Large intestine (tissue), 3 donors: ENCODE data around the gene ARHGEF11. TPM values are rescaled to one million over a fixed set of nuclear protein-coding genes. Genes with fewer than 3 reads are reported as not detected.

ENCODE experiments used
- DNase-seq, 2 donors: peaks; one replicate each; pipeline versions ENCODE4 v3.0.0 to v3.0.0-alpha.2; 2013
- H3K27ac ChIP-seq: one replicate; pipeline ENCODE4 v1.5.1; 2013; ENCODE audit warnings: low read length
- H3K27me3 ChIP-seq: 2 replicates; pipeline ENCODE4 v1.6.1; 2013; ENCODE audit warnings: low read length; ENCODE audit not compliant: control insufficient read depth, insufficient read depth
- H3K36me3 ChIP-seq: 2 replicates; pipeline ENCODE4 v1.6.1; 2013; ENCODE audit warnings: low read length; ENCODE audit not compliant: control insufficient read depth, insufficient read depth
- H3K4me1 ChIP-seq: one replicate; pipeline ENCODE4 v1.6.1; 2013; ENCODE audit warnings: low read length; ENCODE audit not compliant: control insufficient read depth, insufficient read depth
- H3K4me3 ChIP-seq: one replicate; pipeline ENCODE4 v1.5.1; 2013; ENCODE audit warnings: low read length
- H3K9me3 ChIP-seq: one replicate; pipeline ENCODE4 v1.6.1; 2013; ENCODE audit warnings: mild to moderate bottlenecking, low read depth, low read length, moderate library complexity; ENCODE audit not compliant: control insufficient read depth
- WGBS: methylation state at CpG from one replicate; pipeline ENCODE4 v1.1.5; 2013; ENCODE audit warnings: low lambda C conversion rate; ENCODE audit not compliant: insufficient coverage; 5-methylcytosine and 5-hydroxymethylcytosine counted together
- polyA plus RNA-seq: library from polyadenylated mRNA; unstranded; fragments of 120-200 nt; gene quantifications from one replicate; pipeline ENCODE4 v1.2.1, GENCODE V29; 2013

The ARHGEF11 gene
- polyA plus RNA-seq, 1 donor, result 34.0 TPM

DNA sequence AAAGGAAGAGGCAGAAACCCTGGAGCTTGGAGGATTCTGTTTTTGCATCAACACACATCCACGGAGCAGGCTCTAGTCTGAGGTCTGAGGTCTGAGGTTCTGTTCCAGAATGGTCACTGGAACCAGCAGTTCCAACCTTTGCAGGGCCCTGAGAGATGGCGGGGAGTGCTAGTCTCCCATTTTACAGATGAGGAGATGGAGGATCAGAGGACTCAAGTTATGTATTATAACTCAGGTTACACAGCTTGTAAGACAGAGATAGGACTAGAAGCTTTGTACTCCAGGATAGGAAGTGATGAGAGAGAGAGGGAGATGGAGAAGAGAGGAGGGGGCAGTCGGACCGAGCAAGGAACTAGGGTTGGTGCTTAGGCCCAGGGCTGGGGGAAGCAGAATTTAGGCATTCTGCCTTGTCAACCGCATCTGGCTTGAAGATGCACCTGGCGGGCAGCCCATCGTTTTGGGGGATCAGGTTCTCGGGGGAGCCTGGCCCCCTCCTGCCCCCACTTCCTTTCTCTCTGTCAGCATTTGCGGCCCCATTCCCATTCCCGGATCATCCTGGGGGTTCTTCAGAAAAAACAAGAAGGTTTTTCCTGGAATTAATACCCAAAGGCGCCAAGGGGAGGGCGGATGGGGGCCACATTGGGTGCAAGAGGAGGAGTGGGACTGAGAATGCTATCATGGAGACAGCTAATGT lies 146.4 kb downstream of the ARHGEF11 start:
- no peak for DNase-seq
- 100% methylated on average over 1 of the region's 12 CpGs for WGBS
- Histone ChIP-seq H3K36me3 (no peaks in the 10 kb centered on the region), H3K27me3 (peaks cover 66% of the 10 kb centered on the region), H3K4me1 (peaks cover 14% of the 10 kb centered on the region), H3K27ac (no peak overlapping the region), H3K9me3 (no peaks in the 10 kb centered on the region), H3K4me3 (no peak overlapping the region)

DNA sequence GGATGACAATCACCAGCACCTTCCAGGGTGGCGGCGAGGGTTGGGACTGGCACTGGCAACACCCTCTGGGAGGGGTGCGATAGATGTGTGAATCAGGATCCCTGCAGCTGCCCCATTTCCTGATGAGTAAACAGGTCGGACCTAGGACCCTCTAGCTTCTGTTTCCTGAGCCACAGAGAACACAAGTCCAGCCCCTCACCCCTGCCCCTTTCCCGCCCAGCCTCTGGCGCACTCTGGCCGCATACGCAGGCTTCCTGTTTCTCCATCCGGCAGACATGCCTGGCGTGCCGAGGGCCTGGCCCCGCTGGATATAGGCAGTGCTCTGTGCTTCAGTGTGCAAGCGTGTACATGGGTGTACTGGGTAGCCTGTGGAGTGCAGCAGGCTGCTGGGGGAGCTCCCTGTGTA lies 147.4 kb downstream of the ARHGEF11 start:
- Histone ChIP-seq H3K36me3 (no peaks in the 10 kb centered on the region), H3K4me1 (peaks cover 15% of the 10 kb centered on the region), H3K27me3 (peaks cover 70% of the 10 kb centered on the region), H3K27ac (peak overlapping the region; percentile 39), H3K4me3 (no peak overlapping the region), H3K9me3 (peaks cover 1% of the 10 kb centered on the region)
- peak in 1 of 2 donors; percentile 43 for DNase-seq
- WGBS, result 100% methylated on average over 1 of the region's 13 CpGs

DNA sequence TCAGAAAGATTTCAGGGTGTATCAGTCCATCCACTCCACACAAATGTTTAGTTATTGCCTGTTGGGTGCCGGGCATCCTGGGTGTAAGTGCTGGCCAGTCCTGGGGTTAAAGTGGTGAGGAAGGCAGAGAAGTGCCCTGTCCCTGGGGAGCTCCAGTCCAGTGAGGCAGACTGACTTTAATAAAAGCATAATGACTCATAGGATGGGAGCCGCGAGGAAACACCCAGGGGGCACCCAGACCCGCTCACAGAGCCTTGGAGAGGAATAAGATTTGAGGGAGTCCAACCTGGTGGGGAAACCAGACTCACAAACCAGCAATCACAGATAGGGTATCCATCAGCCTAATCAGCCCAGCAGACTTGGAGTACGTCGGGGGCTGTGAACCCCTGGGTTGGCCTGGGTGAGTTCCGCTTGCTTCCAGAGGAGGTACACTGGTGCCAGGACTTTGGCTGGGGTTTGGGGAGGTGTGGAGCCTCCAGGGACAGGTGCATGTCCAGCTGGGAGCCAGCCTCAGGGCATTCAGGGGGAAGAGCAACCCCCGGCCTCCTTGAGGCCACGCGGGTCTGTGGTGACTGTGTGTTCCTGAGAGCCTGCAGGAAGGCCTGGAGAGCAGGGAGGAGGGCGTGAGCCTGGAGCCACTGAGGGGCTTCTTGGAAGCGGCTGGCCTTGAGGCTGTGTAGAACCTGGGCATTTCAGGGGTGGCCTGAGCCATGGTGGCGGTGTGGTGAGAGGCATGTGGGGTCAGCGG lies 148.3 kb downstream of the ARHGEF11 start:
- Histone ChIP-seq H3K27ac (no peak overlapping the region), H3K27me3 (peaks cover 78% of the 10 kb centered on the region), H3K36me3 (no peaks in the 10 kb centered on the region), H3K4me1 (peaks cover 24% of the 10 kb centered on the region), H3K9me3 (peaks cover 4% of the 10 kb centered on the region), H3K4me3 (no peak overlapping the region)
- whole genome bisulfite sequencing, result no CpG with 5 or more reads among the region's 14 CpGs
- DNase-seq, result no peak

DNA sequence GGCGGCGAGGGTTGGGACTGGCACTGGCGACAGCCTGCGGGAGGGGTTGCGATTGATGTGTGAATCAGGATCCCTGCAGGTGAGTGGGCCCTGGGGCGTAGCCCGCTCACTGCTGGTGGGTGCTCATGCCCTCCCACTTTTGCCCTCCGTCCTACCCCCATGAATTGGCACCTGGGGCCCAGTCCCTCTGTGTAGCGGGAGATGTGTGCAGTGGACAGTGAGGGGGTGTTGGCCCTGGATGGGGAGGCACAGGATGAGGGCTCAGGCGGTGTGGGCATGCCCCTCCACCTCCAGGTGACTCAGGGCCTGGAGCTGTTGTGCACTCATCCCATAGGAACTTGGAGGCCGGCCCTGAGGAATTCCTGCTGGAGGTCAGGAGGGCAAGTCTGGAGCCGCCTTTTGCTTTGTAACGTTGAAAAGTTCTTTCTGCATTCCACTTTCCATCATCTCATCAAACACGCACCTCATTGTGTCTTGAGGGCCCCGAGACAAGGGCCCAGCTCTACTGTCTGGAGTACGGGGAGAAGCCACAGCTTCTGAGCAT lies 149.0 kb downstream of the ARHGEF11 start:
- H3K27ac ChIP-seq, result no peak overlapping the region
- H3K4me3 ChIP-seq, result no peak overlapping the region
- WGBS, result no CpG with 5 or more reads among the region's 16 CpGs
- peaks cover 27% of the 10 kb centered on the region for H3K4me1 ChIP-seq
- DNase-seq, result no peak
- H3K9me3 ChIP-seq, result peaks cover 4% of the 10 kb centered on the region
- H3K27me3 ChIP-seq, result peaks cover 80% of the 10 kb centered on the region
- no peaks in the 10 kb centered on the region for H3K36me3 ChIP-seq

DNA sequence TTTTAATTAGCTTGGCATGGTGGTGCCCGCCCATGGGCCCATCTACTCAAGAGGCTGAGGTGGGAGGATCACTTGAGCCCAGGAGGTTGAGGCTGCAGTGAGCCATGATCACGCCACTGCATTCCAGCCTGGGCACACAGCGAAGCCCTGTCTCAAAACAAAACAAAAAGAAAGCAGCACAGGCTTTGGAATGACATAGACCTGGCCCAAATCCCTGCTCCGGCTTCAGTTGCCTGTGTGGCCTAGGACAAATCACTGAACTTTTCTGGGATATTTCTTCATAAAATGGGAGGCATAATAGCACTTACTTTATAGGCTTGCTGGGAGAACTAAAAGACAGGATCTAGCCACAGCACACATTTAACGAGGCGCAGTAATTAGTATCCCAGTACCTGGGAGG lies 149.6 kb downstream of the ARHGEF11 start:
- H3K36me3 ChIP-seq, result no peaks in the 10 kb centered on the region
- H3K27ac ChIP-seq, result no peak overlapping the region
- peaks cover 27% of the 10 kb centered on the region for H3K4me1 ChIP-seq
- peaks cover 4% of the 10 kb centered on the region for H3K9me3 ChIP-seq
- peaks cover 84% of the 10 kb centered on the region for H3K27me3 ChIP-seq
- DNase-seq, result no peak
- WGBS, result no CpG with 5 or more reads among the region's 6 CpGs
- no peak overlapping the region for H3K4me3 ChIP-seq

DNA sequence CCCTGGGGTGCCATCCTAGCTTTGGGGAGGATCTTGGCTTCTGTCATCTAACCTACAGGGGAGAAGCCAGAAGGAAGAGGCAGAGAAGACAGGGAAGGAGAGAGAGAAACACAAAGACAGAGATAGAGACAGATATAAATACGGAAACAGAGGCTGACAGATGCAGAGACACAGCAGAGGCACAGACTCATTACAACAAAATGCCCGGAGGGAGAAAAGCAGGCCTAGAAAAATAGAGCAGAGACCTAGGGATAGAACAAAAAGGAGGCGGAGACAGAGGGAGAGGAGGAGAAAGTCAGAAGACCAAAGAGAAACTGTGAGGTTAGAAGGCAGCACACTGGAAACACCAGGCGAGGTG lies 150.1 kb downstream of the ARHGEF11 start:
- H3K36me3 ChIP-seq, result no peaks in the 10 kb centered on the region
- H3K4me3 ChIP-seq, result no peak overlapping the region
- no peak for DNase-seq
- peaks cover 4% of the 10 kb centered on the region for H3K9me3 ChIP-seq
- WGBS, result 71% methylated on average over 3 of the region's 4 CpGs
- peaks cover 27% of the 10 kb centered on the region for H3K4me1 ChIP-seq
- H3K27ac ChIP-seq, result peak overlapping the region; percentile 36
- peaks cover 80% of the 10 kb centered on the region for H3K27me3 ChIP-seq

DNA sequence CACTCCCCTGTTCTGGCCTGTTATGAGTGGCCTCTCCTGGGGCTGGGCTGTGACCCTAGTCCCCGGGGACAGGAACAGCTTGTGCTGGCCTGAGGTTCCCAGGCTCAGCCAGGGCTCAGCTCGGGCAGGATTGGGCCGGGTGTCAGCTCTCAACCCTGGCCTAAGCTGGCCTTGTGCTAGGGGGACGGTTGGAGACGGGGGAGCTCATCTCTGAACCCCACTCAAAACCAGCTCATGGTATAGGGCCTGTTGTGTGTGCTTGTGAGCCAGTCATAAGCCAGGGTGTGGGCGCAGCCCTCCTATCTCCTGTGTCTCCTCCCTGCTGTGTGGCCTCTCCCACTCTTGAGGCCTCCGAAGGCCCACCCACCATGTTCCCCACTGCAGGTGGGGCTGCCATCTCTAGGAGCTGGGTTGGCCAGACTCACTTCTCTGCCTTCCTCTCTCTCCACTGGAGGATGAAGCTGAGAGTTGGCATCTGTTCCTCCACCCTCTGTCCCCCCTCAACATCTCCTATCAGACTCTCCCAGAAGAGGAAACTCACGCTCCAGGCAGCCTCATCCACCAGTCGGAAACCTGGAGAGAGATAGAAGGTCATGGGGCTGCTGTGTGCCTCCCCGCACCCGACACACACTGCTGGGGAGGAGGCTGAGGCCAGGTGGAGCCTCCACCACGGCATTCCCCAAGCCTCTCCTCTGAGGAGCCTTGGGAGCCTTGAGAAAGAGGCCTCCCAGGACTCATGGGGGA lies 150.7 kb downstream of the ARHGEF11 start:
- no peak overlapping the region for H3K4me3 ChIP-seq
- H3K36me3 ChIP-seq, result no peaks in the 10 kb centered on the region
- WGBS, result no CpG with 5 or more reads among the region's 12 CpGs
- peaks cover 4% of the 10 kb centered on the region for H3K9me3 ChIP-seq
- peaks cover 27% of the 10 kb centered on the region for H3K4me1 ChIP-seq
- H3K27me3 ChIP-seq, result peaks cover 77% of the 10 kb centered on the region
- peak overlapping the region; percentile 69 for H3K27ac ChIP-seq
- DNase-seq, result no peak

DNA sequence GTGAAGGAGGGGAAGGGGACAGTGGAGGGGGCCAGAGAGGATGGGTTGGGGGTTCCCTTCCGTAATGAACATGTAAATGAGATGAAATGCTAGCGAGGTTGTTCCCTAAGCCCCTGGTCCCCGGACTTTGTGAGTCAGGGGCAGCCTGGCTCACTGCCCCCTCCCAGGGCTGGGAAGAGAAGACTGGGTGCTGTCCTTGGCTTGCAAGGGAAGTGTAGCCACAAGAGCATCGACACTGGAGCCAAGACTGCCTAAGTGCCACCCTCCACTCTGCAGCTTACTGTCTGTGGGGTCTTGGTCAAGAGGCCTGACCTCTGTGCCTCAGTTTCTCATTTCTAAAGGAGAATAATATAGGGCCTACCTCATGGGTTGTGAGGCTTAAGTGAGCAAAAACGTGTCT lies 151.5 kb downstream of the ARHGEF11 start:
- Histone ChIP-seq H3K27me3 (peaks cover 77% of the 10 kb centered on the region), H3K4me1 (peaks cover 27% of the 10 kb centered on the region), H3K27ac (peak overlapping the region; percentile 69), H3K36me3 (no peaks in the 10 kb centered on the region), H3K4me3 (peak overlapping the region; percentile 40), H3K9me3 (peaks cover 4% of the 10 kb centered on the region)
- no peak for DNase-seq
- WGBS, result no CpG with 5 or more reads among the region's 5 CpGs

DNA sequence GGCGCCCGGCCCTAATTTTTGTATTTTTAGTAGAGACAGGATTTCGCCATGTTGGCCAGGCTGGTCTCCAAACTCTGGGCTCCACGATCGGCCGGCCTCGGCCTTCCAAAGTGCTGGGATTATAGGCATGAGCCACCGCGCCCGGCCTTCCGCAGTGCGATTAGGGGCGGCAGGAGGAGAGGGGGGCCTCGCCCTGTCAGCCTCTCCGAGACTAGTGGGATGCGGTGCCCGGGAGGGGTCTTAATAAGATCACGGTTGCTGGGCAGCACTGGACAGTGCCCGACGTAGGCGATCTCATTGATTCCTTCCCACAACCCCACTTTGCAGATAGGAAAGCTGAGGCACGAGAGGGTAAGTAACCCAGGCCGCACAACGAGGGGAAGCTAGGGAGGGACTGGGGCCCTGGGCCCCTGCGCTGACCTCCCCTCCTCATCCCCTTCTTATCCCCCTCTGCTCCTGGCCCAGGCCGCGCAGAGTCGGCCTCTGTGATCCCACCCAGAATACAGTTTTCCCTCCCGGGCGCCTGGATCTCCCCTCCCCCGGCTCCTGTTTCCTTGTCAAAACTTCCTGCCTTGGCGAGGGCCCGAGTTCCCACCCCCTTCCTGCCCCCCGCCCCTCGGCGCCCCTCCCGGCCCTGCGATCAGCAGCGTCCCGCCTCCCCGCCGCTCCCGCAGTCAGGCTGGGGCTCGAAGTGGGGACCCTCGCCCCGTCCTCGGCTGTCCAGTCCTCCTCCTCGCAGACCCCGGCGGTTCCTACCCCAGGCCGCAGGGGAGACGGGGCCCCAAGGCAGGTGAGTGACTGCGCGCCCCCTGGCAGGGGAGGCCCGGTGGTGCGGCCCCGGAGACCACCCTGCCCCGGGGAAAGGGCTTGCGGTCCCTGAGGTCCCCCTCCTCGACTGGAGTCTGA lies 152.2 kb downstream of the ARHGEF11 start, which contains the start of gene PEAR1:
Gene PEAR1, plus strand, starts transcription at position 671 of the 906 bp plus-strand sequence. CDS start 10,209 bp downstream, outside the sequence.
- DNase-seq, result peak in 1 of 2 donors; percentile 37
- Histone ChIP-seq H3K4me3 (peak within 1 kb of the TSS; percentile 40), H3K9me3 (peaks cover 4% of the 10 kb centered on the region), H3K4me1 (peaks cover 21% of the 10 kb centered on the region), H3K36me3 (no peaks in the 10 kb centered on the region), H3K27me3 (peaks cover 71% of the 10 kb centered on the region), H3K27ac (peak within 1 kb of the TSS; percentile 69)
- WGBS, result no CpG with 5 or more reads among the region's 60 CpGs
